DMS53 treated with DMSO at 0.1 percent for 48 hours (cell line): ENCODE results near the gene ZNF618.

Experiments
- DNase-seq: peaks from one replicate; lab custom pipeline; 2025; ENCODE audit not compliant: unreplicated experiment; lab: John Stamatoyannopoulos, UW

The ZNF618 gene

GRCh38 chr9:113932906-113933584, 56.9 kb downstream of the ZNF618 start:
- no peak for DNase-seq

GRCh38 chr9:113933671-113934070, 57.6 kb downstream of the ZNF618 start:
- DNase-seq = no peak

GRCh38 chr9:113934167-113934828, 58.2 kb downstream of the ZNF618 start:
- DNase-seq = no peak

GRCh38 chr9:113934829-113935676, 58.9 kb downstream of the ZNF618 start:
- no peak for DNase-seq

GRCh38 chr9:113935677-113936380, 59.7 kb downstream of the ZNF618 start:
- DNase-seq = no peak

GRCh38 chr9:113940077-113940476, 64.0 kb downstream of the ZNF618 start:
- DNase-seq = no peak

- no peak for DNase-seq
Observed at GRCh38 chr9:113941056-113941455, 64.9 kb downstream of the ZNF618 start.

GRCh38 chr9:113941526-113941925, 65.4 kb downstream of the ZNF618 start:
- no peak for DNase-seq

- no peak for DNase-seq
Observed at GRCh38 chr9:113943112-113944009, 67.3 kb downstream of the ZNF618 start.

- DNase-seq = no peak
Observed at GRCh38 chr9:113945784-113946183, 69.7 kb downstream of the ZNF618 start.

- DNase-seq = no peak
Observed at GRCh38 chr9:113946496-113947115, 70.5 kb downstream of the ZNF618 start.

GRCh38 chr9:113947941-113948340, 71.8 kb downstream of the ZNF618 start:
- no peak for DNase-seq

GRCh38 chr9:113948891-113949570, 72.9 kb downstream of the ZNF618 start:
- no peak for DNase-seq

- DNase-seq = no peak
Observed at GRCh38 chr9:113949571-113950078, 73.5 kb downstream of the ZNF618 start.

- no peak for DNase-seq
Observed at GRCh38 chr9:113950195-113951031, 74.3 kb downstream of the ZNF618 start.

GRCh38 chr9:113951032-113951372, 74.9 kb downstream of the ZNF618 start:
- DNase-seq = no peak

- DNase-seq = no peak
Observed at GRCh38 chr9:113952676-113953075, 76.6 kb downstream of the ZNF618 start.

GRCh38 chr9:113953531-113953930, 77.4 kb downstream of the ZNF618 start:
- DNase-seq = no peak
